GM18909 (cell line): ENCODE data around the gene CD244.
"Not testable (repeated sequence)": the region's sequence is repeated elsewhere in the genome, so short reads cannot be mapped to it uniquely, and the experiment has no call there.

Experiments used
- ATAC-seq: cut with Tn5 transposase; IDR thresholded peaks from one replicate; pipeline ENCODE4 v1.9.1; 2021; ENCODE audit warnings: mild to moderate bottlenecking; ENCODE audit not compliant: unreplicated experiment, poor library complexity

Gene CD244, protein sequence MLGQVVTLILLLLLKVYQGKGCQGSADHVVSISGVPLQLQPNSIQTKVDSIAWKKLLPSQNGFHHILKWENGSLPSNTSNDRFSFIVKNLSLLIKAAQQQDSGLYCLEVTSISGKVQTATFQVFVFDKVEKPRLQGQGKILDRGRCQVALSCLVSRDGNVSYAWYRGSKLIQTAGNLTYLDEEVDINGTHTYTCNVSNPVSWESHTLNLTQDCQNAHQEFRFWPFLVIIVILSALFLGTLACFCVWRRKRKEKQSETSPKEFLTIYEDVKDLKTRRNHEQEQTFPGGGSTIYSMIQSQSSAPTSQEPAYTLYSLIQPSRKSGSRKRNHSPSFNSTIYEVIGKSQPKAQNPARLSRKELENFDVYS

DNA sequence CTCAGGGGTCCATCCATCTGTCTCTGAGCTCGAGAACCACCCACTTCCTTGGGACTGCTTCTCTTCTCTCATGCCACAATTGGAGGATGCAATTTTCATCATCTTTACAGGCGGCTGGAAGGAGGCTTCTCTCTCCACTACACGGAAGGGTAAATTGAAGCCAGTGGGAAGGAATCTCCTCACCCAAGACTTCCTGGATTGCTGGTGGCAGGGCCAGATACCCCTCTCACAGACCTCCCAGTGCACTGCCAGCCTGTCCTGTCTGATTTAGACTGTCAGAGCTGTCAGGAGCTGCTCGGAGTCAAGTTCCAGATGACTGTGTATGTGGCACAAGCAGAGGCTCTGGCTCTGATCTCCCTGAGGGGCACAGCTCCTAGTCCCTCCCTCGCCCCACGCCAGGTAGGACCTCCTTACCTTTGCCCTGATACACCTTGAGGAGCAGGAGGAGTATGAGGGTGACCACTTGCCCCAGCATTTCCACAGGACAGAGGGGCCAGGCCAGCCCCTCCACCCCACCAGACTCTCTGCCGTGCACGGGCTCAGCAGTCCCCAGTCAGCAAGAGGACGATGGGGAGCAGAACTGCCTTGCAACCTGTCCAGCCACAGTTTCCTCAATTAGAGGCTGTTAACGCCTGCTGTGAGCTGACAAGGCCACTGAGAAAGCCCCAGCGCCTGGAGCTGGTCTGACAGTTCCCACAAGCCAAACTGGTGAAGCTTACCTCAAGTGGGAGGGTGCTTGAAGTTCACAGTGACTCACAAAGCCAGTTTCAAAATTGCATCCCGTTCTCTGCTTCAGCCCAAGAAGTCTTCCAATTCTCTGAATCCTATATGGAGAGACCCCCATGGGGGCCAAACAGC, at the start of gene CD244:
TSS of gene CD244 (minus strand) at position 685 of the 858 bp plus-strand sequence. CDS start at position 475, 210 bp downstream.
- peak; percentile 81 for ATAC-seq

- no peak for ATAC-seq
Measured at GRCh38 chr1:160911925-160912324, 49.2 kb upstream of the CD244 start.

GRCh38 chr1:160911441-160911840, 48.8 kb upstream of the CD244 start:
- ATAC-seq, result no peak

DNA sequence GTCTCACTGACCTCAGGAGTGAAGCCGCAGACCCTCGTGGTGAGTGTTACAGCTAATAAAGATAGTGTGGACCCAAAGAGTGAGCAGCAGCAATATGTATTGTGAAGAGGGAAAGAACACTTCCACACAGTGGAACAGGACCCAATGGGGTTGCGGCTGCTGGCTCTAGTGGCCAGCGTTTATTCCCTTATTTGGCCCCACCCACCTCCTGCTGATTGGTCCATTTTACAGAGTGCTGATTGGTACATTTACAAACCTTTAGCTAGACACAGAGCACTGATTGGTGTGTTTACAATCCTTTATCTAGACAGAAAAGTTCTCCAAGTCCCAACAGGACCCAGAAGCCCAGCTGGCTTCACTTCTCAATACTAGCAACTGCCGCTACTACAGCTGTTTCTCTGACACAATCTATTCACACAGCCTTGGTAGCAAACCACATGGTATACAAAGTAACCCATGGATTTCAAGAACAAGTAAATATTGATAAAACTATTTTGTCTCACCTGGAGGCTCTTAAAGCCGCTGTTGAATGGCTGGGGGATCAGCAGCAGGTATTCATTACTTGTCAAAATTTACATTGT, 47.6 kb upstream of the CD244 start:
- no peak for ATAC-seq

DNA sequence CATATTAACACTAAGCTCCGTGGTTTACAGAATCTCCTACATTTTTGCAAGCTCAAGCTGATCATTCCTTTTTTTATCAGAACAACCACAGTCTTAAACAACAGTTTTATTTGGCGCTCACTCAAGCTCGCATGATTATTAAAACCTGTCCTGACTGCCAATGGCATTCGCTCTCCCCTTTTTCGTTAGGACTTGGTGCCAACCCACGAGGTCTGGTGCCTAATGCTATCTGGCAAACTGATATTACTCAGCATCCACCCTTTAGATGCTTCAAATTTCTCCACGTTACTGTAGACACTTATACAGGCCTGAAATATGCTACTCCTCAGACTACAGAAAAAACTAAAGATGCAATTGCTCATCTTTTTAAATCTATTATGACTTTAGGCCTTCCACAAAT, 45.3 kb upstream of the CD244 start:
- ATAC-seq, result no peak

- no peak for ATAC-seq
Measured at GRCh38 chr1:160905617-160905989, 42.9 kb upstream of the CD244 start.

- no peak for ATAC-seq
Measured at GRCh38 chr1:160904783-160905616, 42.3 kb upstream of the CD244 start.

- ATAC-seq, result not testable (repeated sequence)
Measured at GRCh38 chr1:160902251-160902650, 39.6 kb upstream of the CD244 start.

- ATAC-seq, result no peak
Measured at GRCh38 chr1:160901768-160902167, 39.1 kb upstream of the CD244 start.

DNA sequence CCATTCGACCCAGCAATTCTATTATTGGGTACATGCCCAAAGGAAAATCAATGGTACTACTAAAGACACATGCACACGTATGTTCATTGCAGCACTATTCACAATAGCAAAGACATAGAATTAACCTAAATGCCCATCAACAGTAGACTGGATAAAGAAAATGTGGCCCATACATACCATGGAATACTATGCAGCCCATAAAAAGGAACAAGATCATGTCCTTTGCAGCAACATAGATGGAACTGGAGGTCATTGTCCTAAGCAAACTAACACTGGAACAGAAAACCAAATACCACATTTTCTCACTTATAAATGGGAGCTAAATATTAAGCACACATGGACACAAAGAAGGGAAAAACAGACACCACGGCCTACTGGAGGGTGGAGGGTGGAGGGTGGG, 38.0 kb upstream of the CD244 start:
- not testable (repeated sequence) for ATAC-seq

DNA sequence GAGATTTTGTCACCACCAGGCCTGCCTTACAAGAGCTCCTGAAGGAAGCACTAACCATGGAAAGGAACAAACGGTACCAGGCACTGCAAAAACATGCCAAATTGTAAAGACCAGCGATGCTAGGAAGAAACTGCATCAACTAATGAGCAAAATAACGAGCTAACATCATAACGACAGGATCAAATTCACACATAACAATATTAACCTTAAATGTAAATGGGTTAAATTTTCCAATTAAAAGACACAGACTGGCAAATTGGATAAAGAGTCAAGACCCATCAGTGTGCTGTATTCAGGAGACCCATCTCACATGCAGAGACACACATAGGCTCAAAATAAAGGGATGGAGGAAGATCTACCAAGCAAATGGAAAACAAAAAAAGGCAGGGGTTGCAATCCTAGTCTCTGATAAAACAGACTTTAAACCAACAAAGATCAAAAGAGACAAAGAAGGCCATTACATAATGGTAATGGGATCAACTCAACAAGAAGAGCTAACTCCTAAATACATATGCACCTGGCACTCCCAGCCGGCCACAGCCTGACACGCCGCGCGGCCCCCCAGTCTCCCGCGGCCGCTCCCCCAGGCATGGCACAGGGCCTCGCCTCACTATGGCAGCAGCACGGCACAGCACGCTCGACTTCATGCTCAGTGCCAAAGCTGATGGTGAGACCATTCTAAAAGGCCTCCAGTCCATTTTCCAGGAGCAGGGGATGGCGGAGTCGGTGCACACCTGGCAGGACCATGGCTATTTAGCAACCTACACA, 31.9 kb upstream of the CD244 start:
- not testable (repeated sequence) for ATAC-seq

- no peak for ATAC-seq
Measured at GRCh38 chr1:160891474-160891873, 28.8 kb upstream of the CD244 start.

GRCh38 chr1:160888926-160889325, 26.2 kb upstream of the CD244 start:
- ATAC-seq, result no peak

- ATAC-seq, result no peak
Measured at GRCh38 chr1:160887071-160887470, 24.4 kb upstream of the CD244 start.

DNA sequence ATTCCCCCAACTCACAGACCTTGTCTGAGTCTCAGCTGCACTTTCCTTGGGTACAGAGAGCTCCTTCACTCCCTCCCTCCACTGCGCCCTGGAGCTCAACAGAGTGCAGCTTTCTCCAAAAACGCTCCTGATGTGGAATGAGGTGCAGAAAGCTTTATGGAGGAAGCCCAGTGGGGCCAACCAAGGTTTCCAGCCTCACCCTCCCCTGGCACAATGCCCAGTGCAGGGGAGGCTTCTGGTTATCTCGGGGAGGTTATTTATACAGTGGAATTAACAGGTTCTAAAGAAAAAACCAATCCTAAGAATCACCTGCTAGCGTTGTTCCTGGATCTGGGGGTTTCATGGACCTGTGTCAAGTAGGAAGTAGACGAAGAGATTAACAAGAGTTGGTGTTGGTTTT, 22.4 kb upstream of the CD244 start, which contains the start of gene ITLN1:
TSS of gene ITLN1 (minus strand) at position 139 of the 400 bp plus-strand sequence. CDS start 303 bp downstream, outside the sequence.
- ATAC-seq, result no peak

- ATAC-seq, result no peak
Measured at GRCh38 chr1:160884579-160884978, 21.9 kb upstream of the CD244 start.

GRCh38 chr1:160883581-160884513, 21.2 kb upstream of the CD244 start:
- ATAC-seq, result no peak

DNA sequence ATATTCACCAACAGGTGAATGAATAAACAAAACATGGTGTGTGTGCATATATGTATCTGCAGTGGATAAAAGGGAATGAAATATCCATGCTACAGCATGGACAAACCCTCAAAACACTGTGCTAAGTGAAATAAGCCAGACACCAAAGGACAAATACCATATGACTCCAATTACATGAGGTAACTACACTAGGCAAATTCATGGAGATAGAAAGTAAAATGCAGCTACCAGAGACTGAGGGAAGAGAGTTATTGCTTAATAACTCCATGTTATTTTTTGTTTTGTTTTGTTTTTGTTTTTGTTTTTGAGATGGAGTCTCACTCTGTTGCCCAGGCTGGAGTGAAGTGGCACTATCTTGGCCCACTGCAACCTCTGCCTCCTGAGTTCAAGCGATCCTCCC, 19.9 kb upstream of the CD244 start:
- no peak for ATAC-seq
